CD14-positive monocyte (primary cell): ENCODE data around the gene GALNTL6. TPM values are rescaled to one million over a fixed set of nuclear protein-coding genes. Genes with fewer than 3 reads are reported as not detected.

Experiments
- DNase-seq, 3 donors: peaks; one replicate each; pipeline ENCODE4 v3.0.0-alpha.2; 2011 to 2022
- H2AFZ ChIP-seq: 2 replicates; pipeline ENCODE4 v1.6.0; 2012; ENCODE audit warnings: mild to moderate bottlenecking, low read depth, low read length, inconsistent platforms; ENCODE audit not compliant: insufficient read depth, poor library complexity, severe bottlenecking
- H3K27ac ChIP-seq, 2 donors: 1 replicate in 1 of 2; 2 replicates in 1 of 2; pipeline ENCODE4 v1.5.1; 2012 to 2013; ENCODE audit warnings: low read length in 2 of 2, control low read depth in 1 of 2, inconsistent platforms in 1 of 2, low read depth in 1 of 2, mild to moderate bottlenecking in 1 of 2
- H3K27me3 ChIP-seq, 2 donors: one replicate each; pipeline versions ENCODE4 v1.6.0 to v1.6.1; 2011 to 2013; ENCODE audit warnings: low read length in 2 of 2; ENCODE audit not compliant: control insufficient read depth in 2 of 2, insufficient read depth in 2 of 2
- H3K36me3 ChIP-seq, 2 donors: replicated peaks in 1 of 2; 1 replicate in 1 of 2; 2 replicates in 1 of 2; pipeline versions ENCODE4 v1.5.1 to v1.6.1; 2012 to 2013; ENCODE audit warnings: low read length in 2 of 2, control low read depth in 1 of 2, inconsistent platforms in 1 of 2, mild to moderate bottlenecking in 1 of 2; ENCODE audit not compliant: insufficient read depth in 2 of 2, control insufficient read depth in 1 of 2
- H3K4me1 ChIP-seq, 2 donors: 1 replicate in 1 of 2; 2 replicates in 1 of 2; pipeline versions ENCODE4 v1.5.1 to v1.6.1; 2012 to 2013; ENCODE audit warnings: low read length in 2 of 2, control low read depth in 1 of 2, inconsistent platforms in 1 of 2, mild to moderate bottlenecking in 1 of 2, moderate library complexity in 1 of 2; ENCODE audit not compliant: insufficient read depth in 2 of 2, control insufficient read depth in 1 of 2
- H3K4me2 ChIP-seq: replicated peaks from 2 replicates; pipeline ENCODE3; 2012; ENCODE audit warnings: low read length, moderate library complexity, mild to moderate bottlenecking; ENCODE audit not compliant: poor library complexity, severe bottlenecking; ENCODE audit errors: extremely low read depth
- H3K4me3 ChIP-seq, 3 experiments: fragments of 200-600 bp in 1 of 3; sonication (generic) in 1 of 3; replicated peaks in 1 of 3; 1 replicate in 2 of 3; 2 replicates in 1 of 3; pipeline ENCODE4 v1.5.1; 2011 to 2013; ENCODE audit warnings: low read length in 3 of 3, mild to moderate bottlenecking in 3 of 3, control low read depth in 2 of 3, low read depth in 2 of 3, inconsistent platforms in 1 of 3, moderate library complexity in 1 of 3
- H3K79me2 ChIP-seq: 2 replicates; pipeline ENCODE4 v1.6.0; 2012; ENCODE audit warnings: mild to moderate bottlenecking, control low read depth, inconsistent platforms, low read length, moderate library complexity; ENCODE audit not compliant: insufficient read depth
- H3K9ac ChIP-seq: 2 replicates; pipeline ENCODE4 v1.6.0; 2017; ENCODE audit warnings: low read length, mild to moderate bottlenecking; ENCODE audit not compliant: insufficient read depth, poor library complexity, severe bottlenecking
- H3K9me3 ChIP-seq, 2 donors: replicated peaks in 1 of 2; 1 replicate in 1 of 2; 2 replicates in 1 of 2; pipeline versions ENCODE4 v1.5.1 to v1.6.1; 2012 to 2013; ENCODE audit warnings: low read length in 2 of 2, control low read depth in 1 of 2; ENCODE audit not compliant: control insufficient read depth in 1 of 2, insufficient read depth in 1 of 2
- H4K20me1 ChIP-seq: 2 replicates; pipeline ENCODE4 v1.6.0; 2012; ENCODE audit warnings: mild to moderate bottlenecking, low read length, control low read depth, moderate library complexity; ENCODE audit not compliant: insufficient read depth
- H3K27ac Mint-ChIP-seq, 7 donors: one replicate each; pipeline ENCODE4 v1.8.0; 2020; ENCODE audit warnings: mild to moderate bottlenecking in 7 of 7, mixed read lengths in 7 of 7, moderate library complexity in 6 of 7, inconsistent platforms in 2 of 7
- H3K27me3 Mint-ChIP-seq, 3 donors: one replicate each; pipeline ENCODE4 v1.8.0; 2021 to 2022; ENCODE audit warnings: low read depth in 3 of 3, mild to moderate bottlenecking in 3 of 3, mixed read lengths in 3 of 3, moderate library complexity in 3 of 3, inconsistent platforms in 1 of 3
- H3K36me3 Mint-ChIP-seq, 2 donors: one replicate each; pipeline ENCODE4 v1.8.0; 2020; ENCODE audit warnings: mixed read lengths in 2 of 2, inconsistent platforms in 1 of 2, mild to moderate bottlenecking in 1 of 2
- H3K4me1 Mint-ChIP-seq: one replicate; pipeline ENCODE4 v1.8.0; 2020; ENCODE audit warnings: mild to moderate bottlenecking, mixed read lengths
- H3K4me3 Mint-ChIP-seq, 2 donors: one replicate each; pipeline ENCODE4 v1.8.0; 2020; ENCODE audit warnings: mild to moderate bottlenecking in 2 of 2, mixed read lengths in 2 of 2, moderate library complexity in 1 of 2
- H3K9me3 Mint-ChIP-seq, 7 donors: one replicate each; pipeline ENCODE4 v1.8.0; 2020 to 2022; ENCODE audit warnings: mixed read lengths in 7 of 7, mild to moderate bottlenecking in 6 of 7, moderate library complexity in 6 of 7, inconsistent platforms in 2 of 7
- CTCF ChIP-seq: fragments of 200-600 bp; IDR thresholded peaks from one replicate; pipeline ENCODE4 v1.8.0; 2022; ENCODE audit warnings: antibody characterized with exemption, mild to moderate bottlenecking
- WGBS: methylation state at CpG from one replicate; pipeline ENCODE4 v1.1.5; 2013; ENCODE audit warnings: missing lambda C conversion rate; ENCODE audit not compliant: insufficient coverage; 5-methylcytosine and 5-hydroxymethylcytosine counted together
- intact Hi-C, 2 donors: fragments of 100-400 bp; cut with micrococcal nuclease; formaldehyde crosslinking; loops; one replicate each; pipeline versions ENCODE4 v1.15.0 to v1.15.1; 2023
- polyA plus RNA-seq, 3 donors: library from polyadenylated mRNA; depleted of rRNA in 1 of 3; unstranded in 2 of 3; stranded (reverse) in 1 of 3; fragments of 300-500 nt in 2 of 3; fragments of >200 nt in 1 of 3; fragmentation: Illumina TruSeq in 2 of 3; gene quantifications; 1 replicate in 2 of 3; 2 replicates in 1 of 3; pipeline ENCODE4 v1.2.3, GENCODE V29; 2012 to 2021

GALNTL6 gene
- polyA plus RNA-seq, 3 donors: 0.05 TPM; not detected in 2

- DNase-seq: no peak
- Mint-ChIP-seq H3K4me3 (no peak overlapping the region), H3K4me1 (no peaks in the 10 kb centered on the region), H3K9me3 (peaks cover 0 to 14% (median 4%) of the 10 kb centered on the region in 7 donors), H3K27me3 (peaks cover 0 to 2% (median 0%) of the 10 kb centered on the region in 3 donors), H3K36me3 (no peaks in the 10 kb centered on the region), H3K27ac (no peak overlapping the region)
- Histone ChIP-seq H3K4me2 (no peak overlapping the region), H2AFZ (no peak overlapping the region), H3K4me3 (no peak overlapping the region), H3K27ac (no peak overlapping the region), H3K36me3 (no peaks in the 10 kb centered on the region), H4K20me1 (no peaks in the 10 kb centered on the region), H3K9me3 (no peaks in the 10 kb centered on the region), H3K27me3 (no peaks in the 10 kb centered on the region), H3K9ac (no peak overlapping the region), H3K4me1 (no peaks in the 10 kb centered on the region), H3K79me2 (no peaks in the 10 kb centered on the region)
- intact Hi-C loops: no loop called here
- WGBS: no CpG with 5 or more reads among the region's 1 CpG
- no peak for TF ChIP-seq CTCF
Observed at GRCh38 chr4:172105918-172106317, 292.7 kb downstream of the GALNTL6 start.

GRCh38 chr4:172109466-172109865, 296.3 kb downstream of the GALNTL6 start:
- Histone ChIP-seq H3K9ac (no peak overlapping the region), H4K20me1 (no peaks in the 10 kb centered on the region), H3K36me3 (no peaks in the 10 kb centered on the region), H3K9me3 (no peaks in the 10 kb centered on the region), H3K79me2 (no peaks in the 10 kb centered on the region), H3K27me3 (no peaks in the 10 kb centered on the region), H2AFZ (no peak overlapping the region), H3K27ac (no peak overlapping the region), H3K4me3 (no peak overlapping the region), H3K4me2 (no peak overlapping the region), H3K4me1 (no peaks in the 10 kb centered on the region)
- H3K9me3 Mint-ChIP-seq: peaks cover 0 to 7% (median 0%) of the 10 kb centered on the region in 7 donors
- no peaks in the 10 kb centered on the region for H3K36me3 Mint-ChIP-seq
- H3K27me3 Mint-ChIP-seq: peaks cover 0 to 2% (median 0%) of the 10 kb centered on the region in 3 donors
- no peak for TF ChIP-seq CTCF
- no peak overlapping the region for H3K4me3 Mint-ChIP-seq
- no peak for DNase-seq
- intact Hi-C loops: no loop called here
- H3K4me1 Mint-ChIP-seq: no peaks in the 10 kb centered on the region
- H3K27ac Mint-ChIP-seq: no peak overlapping the region
